HG03045 (cell line): Measurements from ENCODE around the gene SLC5A6.

Experiments
- ATAC-seq: cut with Tn5 transposase; IDR thresholded peaks from one replicate; pipeline ENCODE4 v1.9.1; 2021; ENCODE audit warnings: mild to moderate bottlenecking, moderate library complexity; ENCODE audit not compliant: unreplicated experiment

SLC5A6 gene

DNA sequence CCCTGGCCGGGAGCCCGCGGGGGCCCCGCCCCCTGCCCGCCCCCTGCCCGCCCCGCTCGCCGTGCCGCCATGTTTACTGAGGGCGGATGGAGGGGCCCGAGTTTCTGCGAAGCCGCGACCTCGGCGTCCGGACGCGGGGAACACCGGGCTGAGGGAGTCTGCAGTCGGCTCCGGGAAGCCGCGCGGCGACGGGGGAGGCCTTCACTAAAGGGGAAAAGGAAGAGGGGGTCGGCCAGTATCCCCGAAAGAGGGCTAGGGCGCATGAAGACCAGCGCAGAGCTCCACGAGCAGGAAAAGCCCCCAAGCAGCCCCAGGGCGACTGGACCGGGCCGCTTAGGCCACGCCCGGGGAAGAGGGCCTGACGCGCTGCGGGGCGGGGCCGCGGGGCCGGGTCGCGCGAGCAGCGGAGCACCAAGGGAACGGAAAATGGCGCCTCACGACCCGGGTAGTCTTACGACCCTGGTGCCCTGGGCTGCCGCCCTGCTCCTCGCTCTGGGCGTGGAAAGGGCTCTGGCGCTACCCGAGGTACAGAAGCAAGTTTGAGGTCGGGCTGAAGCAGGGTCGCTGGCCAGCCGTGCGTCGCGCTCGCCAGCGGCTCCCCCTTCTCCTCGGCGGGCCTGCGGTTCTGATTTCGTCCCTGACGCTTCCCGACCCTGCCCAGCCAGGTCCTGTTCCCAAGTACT is at the start of gene SLC5A6, which contains the start of gene ATRAID:
Gene SLC5A6 (minus strand): TSS at position 326 of the 683 bp plus-strand sequence. CDS start 4,618 bp downstream, outside the sequence.
Gene ATRAID (plus strand): TSS at position 99 of the 683 bp plus-strand sequence. CDS start 328 bp downstream, at position 427.
- peak; percentile 80 for ATAC-seq

DNA sequence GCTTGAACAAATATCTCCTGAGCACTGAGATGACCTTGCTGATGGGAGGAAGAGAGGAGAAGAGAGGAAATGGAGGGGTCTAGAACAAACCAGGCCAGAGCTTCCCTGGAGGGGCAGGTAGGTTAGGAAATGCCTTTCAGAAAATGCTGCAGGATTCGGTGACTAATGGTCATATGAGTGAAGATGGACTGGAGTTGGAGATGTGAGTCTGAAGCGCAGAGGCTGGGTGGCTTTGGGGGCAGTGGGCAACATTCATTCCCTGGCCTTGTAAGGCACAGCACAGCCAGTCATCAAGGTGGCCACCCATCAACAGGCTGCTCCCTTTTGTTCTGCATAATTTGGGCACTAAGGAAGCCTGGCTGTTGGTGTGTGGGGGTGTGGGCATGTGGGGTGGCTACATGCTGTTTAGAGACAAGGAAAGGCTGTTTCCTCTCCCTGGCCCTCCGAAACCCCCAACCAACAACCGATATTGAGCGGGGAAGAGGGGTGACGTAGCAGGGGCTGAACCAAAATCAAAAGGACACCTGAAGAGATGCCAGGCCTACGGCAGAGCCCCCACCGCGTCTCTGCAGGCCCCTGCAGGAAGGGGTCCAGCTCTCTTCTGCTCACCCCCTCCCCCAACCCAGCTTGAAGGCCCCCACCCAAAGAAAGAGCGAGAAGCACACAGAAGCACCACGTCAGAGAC is 49.3 kb upstream of the SLC5A6 start:
- ATAC-seq: no peak

DNA sequence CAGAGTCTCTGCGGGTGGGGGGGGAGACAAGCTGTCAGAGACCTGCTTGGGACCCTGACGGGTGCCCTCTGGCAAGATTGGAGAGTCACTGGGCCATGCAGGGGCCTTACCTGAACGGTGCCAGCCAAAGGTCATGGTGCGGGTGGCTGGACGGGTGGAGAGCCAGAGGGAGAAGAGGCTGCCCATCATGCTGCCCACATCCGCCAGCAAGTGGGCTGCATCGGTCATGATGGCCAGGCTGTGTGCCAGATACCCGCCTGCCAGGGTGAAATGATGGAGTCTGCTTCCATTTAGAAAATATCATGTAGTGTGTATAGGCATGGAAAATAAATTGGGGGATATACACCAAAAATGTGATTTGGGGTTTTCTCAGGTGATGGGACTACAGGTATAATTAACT is 46.0 kb upstream of the SLC5A6 start:
- ATAC-seq: no peak

GRCh38 chr2:27256855-27257454 is 44.9 kb upstream of the SLC5A6 start:
- ATAC-seq: no peak

DNA sequence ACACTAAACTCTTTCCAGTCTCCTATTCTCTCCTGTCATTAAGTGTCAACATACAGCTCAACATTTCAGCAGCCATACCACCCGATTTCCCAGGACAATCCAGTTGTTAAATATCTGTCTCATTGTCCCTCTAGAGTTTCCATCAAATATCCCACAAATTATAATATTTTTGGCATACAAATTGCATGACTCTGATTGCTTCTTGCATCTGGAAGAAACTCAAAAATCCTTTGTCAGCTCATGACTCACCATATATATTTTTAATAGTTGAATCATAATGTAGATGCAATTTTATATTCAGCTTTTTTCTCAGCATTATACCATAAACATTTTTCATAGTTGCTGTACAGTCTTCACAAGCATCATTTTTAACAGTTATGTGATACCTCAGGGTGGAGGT is 43.6 kb upstream of the SLC5A6 start:
- no peak for ATAC-seq

DNA sequence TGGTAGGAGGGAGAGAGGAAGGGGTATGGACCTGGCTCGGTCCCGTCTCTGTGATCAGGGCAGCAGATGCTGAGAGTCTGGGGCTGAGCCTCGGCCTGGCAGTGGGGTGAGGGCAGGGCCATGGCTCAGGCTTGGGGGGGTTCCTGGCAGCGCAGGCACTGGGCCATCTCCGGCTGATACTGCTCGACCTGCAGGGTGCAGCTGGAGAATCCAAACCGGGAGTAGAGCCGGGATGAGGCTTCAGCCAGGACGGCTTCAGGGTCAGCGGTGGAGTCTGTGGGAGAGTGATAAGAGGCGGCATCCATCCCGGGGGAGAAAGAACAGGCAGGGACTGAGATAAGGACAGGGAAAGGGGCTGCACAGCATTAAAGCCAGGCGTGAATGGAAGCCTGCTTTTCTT is 43.1 kb upstream of the SLC5A6 start:
- ATAC-seq: no peak

DNA sequence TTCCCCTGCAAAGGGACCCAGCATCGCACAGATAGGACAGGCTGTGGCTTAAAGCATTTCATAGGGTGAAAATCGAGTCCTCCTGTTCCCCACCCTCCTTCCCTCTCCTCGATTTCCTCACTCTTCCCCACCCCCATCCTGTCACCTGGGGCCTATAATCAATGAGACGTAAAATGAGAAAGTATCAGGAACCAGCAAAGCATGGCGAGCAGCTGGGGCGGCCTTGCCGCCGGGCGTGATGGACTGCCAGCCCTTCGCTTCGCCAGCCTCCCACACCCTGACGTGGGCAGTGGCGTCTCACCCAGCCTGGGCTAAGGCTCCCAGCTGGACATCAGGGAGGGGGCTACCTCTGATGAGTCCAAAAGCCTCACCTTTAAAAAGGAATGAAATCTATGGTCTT is 39.7 kb upstream of the SLC5A6 start:
- no peak for ATAC-seq

DNA sequence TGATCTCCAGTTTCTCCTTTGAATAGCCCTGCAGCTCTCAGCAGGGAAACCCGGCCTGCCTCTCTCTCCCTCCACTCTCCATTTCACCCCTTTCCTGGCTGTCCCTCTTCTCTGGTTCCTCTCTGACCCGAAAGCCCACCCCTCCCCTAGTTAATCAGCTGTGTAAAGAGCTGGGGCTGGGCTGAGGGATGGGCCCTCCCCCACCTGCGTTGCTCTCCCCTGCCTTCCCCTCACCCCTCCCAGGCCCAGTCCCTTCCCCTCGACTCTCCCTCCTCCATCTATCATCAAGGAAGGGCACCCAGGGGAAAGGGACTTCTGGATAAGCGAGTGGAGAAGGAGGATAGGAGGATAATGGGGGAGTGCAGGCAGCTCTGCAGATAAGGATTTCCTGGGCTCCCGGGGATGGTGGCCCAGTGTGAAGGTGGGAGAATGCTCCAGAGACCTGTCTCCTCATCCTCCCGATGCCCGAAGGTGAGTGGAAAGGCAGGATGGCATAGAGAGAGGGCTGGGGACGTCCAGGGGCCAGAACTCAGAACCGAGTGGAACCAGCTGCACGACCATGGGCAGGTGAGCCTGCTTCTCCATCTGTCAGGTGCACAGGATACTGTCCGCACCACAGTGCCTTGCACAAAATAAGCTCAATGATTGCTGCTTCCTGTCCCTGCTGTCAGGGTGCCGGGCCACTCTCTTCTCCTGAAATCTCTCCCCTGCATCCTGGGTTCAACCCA is 38.7 kb upstream of the SLC5A6 start:
- no peak for ATAC-seq

GRCh38 chr2:27249891-27250651 is 38.0 kb upstream of the SLC5A6 start:
- no peak for ATAC-seq

DNA sequence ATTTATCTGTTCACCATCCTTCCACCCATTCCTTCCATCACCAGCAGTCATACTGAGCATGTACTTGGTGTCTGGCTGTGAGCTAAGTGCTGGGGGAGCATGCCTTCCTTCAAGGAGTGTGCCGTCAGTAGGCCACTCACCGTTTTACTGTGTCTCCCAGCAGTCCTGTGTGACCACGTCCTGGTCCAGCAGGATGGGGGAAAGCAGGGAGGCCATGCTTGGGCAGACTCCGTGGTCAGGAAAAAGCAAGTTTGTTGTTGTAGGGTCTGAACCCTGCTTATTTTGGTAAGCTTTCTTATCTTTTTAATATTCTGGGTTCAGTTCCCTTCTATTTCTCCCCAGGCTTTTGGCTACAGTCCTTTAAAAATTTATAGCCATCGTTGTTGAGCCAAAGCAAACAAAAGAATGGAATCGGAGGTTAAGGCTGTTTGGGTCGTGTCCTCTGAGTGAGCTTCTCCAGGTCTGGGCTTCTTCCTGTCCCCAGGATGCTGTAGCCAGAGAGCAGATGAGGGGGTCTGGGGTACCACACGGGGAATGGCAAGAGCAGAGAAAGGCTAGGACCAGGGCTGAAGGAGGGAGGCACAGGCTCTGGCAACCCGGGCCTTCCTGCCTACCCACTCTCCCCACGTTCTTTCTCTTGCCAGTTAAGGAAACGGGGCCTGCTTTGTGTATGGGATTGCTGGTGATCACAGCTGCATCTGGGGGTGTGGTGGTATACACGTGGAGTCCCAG is 37.3 kb upstream of the SLC5A6 start:
- ATAC-seq: no peak

DNA sequence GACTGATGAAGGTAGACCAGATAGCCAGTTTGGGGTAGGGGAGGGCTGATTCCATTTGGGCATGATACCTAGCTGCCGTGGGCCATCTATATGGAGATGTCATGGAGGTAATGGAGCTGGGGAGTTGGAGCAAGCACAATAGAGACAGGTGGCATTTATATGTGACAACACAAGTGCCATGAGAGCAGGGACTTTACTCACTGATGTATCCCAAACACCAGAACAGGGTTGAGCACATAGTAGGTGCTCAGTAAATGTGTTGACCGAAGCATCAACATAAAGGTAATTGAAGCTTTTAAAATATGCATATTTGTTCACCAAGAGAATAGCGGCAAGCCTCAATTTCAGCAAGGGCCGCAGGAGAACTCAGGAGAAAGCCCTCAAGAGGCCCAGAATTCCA is 35.8 kb upstream of the SLC5A6 start:
- ATAC-seq: no peak

GRCh38 chr2:27245626-27246025 is 33.6 kb upstream of the SLC5A6 start:
- no peak for ATAC-seq

GRCh38 chr2:27245116-27245515 is 33.0 kb upstream of the SLC5A6 start:
- ATAC-seq: no peak

- no peak for ATAC-seq
These were observed 31.5 kb upstream of the SLC5A6 start for GRCh38 chr2:27243391-27244130.

DNA sequence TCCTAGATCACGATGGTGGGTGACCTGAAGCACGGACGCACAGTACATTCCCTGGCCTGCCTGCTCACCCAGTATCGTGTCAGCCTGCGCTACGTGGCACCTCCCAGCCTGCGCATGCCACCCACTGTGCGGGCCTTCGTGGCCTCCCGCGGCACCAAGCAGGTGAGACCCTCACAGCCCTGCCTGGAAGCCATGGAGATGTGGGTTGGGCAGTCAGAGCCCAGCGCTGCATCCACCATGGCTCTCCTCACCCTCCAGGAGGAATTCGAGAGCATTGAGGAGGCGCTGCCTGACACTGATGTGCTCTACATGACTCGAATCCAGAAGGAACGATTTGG is 30.5 kb upstream of the SLC5A6 start:
- ATAC-seq: no peak

GRCh38 chr2:27241761-27242613 is 29.9 kb upstream of the SLC5A6 start:
- ATAC-seq: no peak

DNA sequence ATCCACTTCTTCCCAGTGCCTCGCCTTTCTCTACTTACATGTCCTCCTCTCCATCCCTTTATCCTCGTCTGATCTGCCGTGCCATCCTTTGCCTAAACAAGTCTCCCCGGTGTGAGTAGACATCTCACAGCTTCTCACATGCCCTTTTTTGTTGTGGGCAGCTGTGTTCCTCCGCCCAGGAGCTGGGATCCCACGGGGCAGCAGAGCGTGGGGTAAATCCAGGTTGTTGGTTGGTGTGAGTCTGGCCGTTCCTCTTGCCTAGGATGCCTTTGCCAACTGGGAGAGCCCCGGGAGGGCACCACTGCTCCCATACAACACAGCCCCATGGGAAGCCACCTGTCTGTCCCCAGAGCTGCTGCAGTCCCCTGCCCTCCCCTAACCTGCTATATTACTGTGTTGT is 28.3 kb upstream of the SLC5A6 start:
- no peak for ATAC-seq

- no peak for ATAC-seq
These were observed 26.9 kb upstream of the SLC5A6 start for GRCh38 chr2:27238976-27239375.
